Brain microvascular endothelial cell (primary cell): ENCODE results near the gene ANKRD40.

Experiments used
- DNase-seq: peaks from one replicate; pipeline ENCODE4 v3.0.0-alpha.2; 2020
- H3K27ac ChIP-seq: fragments of 250-450 bp; sonication (Bioruptor Pico); 2 replicates; pipeline ENCODE4 v1.5.1; 2020; ENCODE audit warnings: mild to moderate bottlenecking, moderate library complexity
- H3K27me3 ChIP-seq: fragments of 250-450 bp; sonication (Bioruptor Pico); replicated peaks from 2 replicates; pipeline ENCODE4 v1.5.1; 2020; ENCODE audit warnings: mild to moderate bottlenecking
- H3K36me3 ChIP-seq: fragments of 250-450 bp; sonication (Bioruptor Pico); replicated peaks from 2 replicates; pipeline ENCODE4 v1.5.1; 2020; ENCODE audit warnings: mild to moderate bottlenecking
- H3K4me3 ChIP-seq: 2 replicates; pipeline ENCODE4 v1.5.1; 2011; ENCODE audit warnings: low read depth, mild to moderate bottlenecking, control low read depth, low read length, moderate library complexity
- in situ Hi-C: cut with HindIII; loops from 2 replicates; pipeline ENCODE4 v1.10.0; 2017; ENCODE audit warnings: low sequenced_read_pairs, low pct_ligation_motif_present
- TF ChIP-seq, protein P1 (sequence below): IDR thresholded peaks from 2 replicates; pipeline ENCODE4 v1.5.1; 2011; ENCODE audit warnings: low read depth, mild to moderate bottlenecking, moderate library complexity, low read length, control low read depth, inconsistent platforms; ENCODE audit errors: missing control alignments

ANKRD40 gene

DNA sequence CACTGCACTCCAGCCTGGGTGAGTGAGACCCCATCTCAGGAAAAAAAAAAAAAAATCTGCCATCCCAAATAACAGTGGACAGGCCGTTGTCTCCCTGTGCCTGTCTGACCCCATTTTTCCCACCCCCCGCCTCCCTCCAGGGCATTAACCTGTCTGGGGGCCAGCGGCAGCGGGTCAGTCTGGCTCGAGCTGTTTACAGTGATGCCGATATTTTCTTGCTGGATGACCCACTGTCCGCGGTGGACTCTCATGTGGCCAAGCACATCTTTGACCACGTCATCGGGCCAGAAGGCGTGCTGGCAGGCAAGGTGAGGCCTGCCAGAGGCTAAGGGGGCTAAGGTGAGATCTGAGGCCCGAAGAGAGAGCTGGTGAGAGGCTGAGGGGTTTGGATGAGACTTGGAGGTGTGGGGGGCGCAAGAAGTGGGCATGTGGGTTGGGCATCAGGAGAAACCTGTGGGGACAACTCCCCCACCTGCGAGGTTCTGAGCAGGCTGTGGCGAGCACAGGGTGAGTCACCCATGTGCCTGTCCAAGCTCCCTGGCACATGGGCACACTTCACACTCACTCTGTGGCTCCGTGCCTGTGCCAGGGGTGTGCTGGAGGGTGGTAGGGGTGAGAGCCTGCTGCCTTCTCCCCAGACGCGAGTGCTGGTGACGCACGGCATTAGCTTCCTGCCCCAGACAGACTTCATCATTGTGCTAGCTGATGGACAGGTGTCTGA is 34.7 kb downstream of the ANKRD40 start:
- DNase-seq = no peak
- no peaks in the 10 kb centered on the region for H3K27me3 ChIP-seq
- H3K27ac ChIP-seq = no peak overlapping the region
- in situ Hi-C loops = no loop called here
- TF ChIP-seq, protein P1, sequence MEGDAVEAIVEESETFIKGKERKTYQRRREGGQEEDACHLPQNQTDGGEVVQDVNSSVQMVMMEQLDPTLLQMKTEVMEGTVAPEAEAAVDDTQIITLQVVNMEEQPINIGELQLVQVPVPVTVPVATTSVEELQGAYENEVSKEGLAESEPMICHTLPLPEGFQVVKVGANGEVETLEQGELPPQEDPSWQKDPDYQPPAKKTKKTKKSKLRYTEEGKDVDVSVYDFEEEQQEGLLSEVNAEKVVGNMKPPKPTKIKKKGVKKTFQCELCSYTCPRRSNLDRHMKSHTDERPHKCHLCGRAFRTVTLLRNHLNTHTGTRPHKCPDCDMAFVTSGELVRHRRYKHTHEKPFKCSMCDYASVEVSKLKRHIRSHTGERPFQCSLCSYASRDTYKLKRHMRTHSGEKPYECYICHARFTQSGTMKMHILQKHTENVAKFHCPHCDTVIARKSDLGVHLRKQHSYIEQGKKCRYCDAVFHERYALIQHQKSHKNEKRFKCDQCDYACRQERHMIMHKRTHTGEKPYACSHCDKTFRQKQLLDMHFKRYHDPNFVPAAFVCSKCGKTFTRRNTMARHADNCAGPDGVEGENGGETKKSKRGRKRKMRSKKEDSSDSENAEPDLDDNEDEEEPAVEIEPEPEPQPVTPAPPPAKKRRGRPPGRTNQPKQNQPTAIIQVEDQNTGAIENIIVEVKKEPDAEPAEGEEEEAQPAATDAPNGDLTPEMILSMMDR = no peak
- no peak overlapping the region for H3K4me3 ChIP-seq
- no peaks in the 10 kb centered on the region for H3K36me3 ChIP-seq

DNA sequence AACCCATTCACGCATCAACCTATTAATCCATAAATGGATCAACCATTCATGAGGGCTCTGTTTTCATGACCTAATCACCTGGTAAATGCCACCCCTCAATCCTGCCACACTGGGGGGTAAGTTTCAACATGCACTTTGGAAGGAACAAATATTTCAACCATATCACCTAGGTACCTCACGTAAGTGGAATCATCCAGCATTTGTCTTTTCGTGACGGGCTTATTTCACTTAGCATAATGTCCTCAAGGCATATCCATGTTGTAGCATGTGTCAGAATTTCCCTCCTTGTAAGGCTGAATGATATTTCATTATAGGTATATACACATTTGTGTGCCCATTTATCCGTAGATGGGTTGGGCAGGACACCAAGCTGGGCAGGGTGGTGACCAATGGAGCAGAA is 35.6 kb downstream of the ANKRD40 start:
- Histone ChIP-seq H3K4me3 (no peak overlapping the region), H3K27ac (no peak overlapping the region), H3K36me3 (no peaks in the 10 kb centered on the region), H3K27me3 (no peaks in the 10 kb centered on the region)
- DNase-seq = no peak
- TF ChIP-seq, protein P1 = no peak
- in situ Hi-C loops = no loop called here

DNA sequence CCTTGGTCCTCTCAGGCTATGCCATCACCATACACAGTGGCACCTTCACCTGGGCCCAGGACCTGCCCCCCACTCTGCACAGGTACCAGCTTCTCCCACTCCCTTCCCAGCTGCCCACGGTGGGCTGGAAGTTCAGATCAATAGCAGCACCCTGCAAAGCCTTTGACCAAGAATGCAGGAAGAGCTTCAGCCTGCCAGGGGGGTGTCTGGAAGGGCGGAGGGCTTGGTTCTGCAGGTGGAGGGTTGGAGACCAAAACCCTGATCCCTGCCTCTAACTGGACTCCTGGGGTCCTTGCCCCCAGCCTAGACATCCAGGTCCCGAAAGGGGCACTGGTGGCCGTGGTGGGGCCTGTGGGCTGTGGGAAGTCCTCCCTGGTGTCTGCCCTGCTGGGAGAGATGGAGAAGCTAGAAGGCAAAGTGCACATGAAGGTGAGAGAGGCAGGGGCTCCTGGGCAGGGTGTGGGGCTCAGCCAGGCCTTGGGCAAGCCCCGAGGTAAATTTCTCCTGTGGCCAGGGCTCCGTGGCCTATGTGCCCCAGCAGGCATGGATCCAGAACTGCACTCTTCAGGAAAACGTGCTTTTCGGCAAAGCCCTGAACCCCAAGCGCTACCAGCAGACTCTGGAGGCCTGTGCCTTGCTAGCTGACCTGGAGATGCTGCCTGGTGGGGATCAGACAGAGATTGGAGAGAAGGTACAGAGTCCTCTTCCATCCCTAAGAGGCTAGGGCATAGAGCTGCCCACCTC is 38.7 kb downstream of the ANKRD40 start:
- TF ChIP-seq, protein P1 = no peak
- Histone ChIP-seq H3K27me3 (no peaks in the 10 kb centered on the region), H3K4me3 (no peak overlapping the region), H3K36me3 (no peaks in the 10 kb centered on the region), H3K27ac (no peak overlapping the region)
- no peak for DNase-seq
- in situ Hi-C loops = no loop called here

DNA sequence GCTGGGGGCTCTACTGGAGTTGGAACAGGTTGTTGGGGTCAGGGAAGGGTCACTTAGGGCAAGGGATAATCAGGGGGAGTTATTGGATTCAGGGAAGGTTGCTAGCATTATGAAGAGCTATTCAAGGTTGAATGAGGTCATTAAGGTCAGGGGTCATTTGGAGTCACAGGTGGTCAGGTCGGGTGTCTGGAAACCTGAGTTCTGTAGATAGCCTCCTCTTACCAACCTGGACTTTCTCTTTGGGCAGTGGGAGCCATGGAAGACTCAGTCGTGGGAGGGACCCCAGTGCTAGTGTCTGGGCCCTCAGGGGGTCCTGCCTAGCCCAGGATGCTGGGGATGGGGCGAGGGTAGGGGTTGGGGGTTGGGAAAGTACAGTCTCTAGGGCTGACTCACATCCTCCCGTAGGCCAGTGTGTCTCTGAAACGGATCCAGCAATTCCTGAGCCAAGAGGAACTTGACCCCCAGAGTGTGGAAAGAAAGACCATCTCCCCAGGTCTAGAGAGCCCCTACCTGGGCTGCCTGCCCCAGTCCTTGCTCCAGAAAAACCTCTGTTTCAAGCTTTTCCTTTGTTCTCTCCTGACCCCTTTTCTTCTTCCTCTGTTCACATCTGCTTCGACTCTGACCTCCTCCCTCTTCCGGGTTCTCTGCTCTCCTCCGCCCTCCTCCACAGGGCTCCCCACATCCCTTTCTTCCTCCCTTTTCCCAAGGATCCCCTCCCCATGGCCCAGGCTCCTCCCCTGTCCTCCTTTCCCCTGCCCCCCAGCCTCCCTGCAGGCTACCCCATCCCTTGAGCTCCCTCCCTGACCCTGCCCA is 39.5 kb downstream of the ANKRD40 start:
- TF ChIP-seq, protein P1 = no peak
- no peak overlapping the region for H3K4me3 ChIP-seq
- no peaks in the 10 kb centered on the region for H3K27me3 ChIP-seq
- no peak overlapping the region for H3K27ac ChIP-seq
- no peaks in the 10 kb centered on the region for H3K36me3 ChIP-seq
- in situ Hi-C loops = no loop called here
- peak; percentile 15 for DNase-seq

DNA sequence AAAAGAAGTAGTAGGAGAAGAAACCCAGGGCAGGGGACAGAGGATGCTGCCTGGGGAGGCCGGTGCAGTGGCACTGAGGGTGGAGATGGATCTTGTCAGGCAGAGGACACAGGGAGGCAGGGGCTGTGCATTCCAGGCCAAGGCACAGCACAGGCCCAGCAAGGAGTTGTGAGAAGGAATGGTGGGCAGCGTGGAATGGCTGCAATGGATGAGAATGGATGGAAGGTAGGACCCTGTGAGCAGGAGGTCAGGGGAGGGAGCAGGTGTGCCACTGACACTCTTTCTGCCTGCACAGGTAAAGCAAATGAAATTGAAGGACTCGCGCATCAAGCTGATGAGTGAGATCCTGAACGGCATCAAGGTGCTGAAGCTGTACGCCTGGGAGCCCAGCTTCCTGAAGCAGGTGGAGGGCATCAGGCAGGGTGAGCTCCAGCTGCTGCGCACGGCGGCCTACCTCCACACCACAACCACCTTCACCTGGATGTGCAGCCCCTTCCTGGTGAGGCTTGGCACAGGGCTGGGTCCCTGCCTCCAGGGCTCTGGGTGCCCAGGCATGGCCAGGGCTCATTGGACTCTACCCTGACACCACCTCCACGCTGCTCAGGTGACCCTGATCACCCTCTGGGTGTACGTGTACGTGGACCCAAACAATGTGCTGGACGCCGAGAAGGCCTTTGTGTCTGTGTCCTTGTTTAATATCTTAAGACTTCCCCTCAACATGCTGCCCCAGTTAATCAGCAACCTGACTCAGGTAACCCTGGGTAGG is 40.3 kb downstream of the ANKRD40 start:
- TF ChIP-seq, protein P1 = no peak
- no peak overlapping the region for H3K27ac ChIP-seq
- no peaks in the 10 kb centered on the region for H3K36me3 ChIP-seq
- no peak overlapping the region for H3K4me3 ChIP-seq
- no peaks in the 10 kb centered on the region for H3K27me3 ChIP-seq
- DNase-seq = no peak
- in situ Hi-C loops = no loop called here
